Measurements from ENCODE around the gene HOXA13.

GRCh38 chr7:27201580-27202017 is 1.7 kb upstream of the HOXA13 start:
- TF ChIP-seq EP300 (conservative IDR thresholded peaks at IDR 0.05; ENCODE audit: poor library complexity, severe bottlenecking) (no peak), TAF1 (IDR thresholded peaks at IDR 0.05; ENCODE audit: low read depth) (no peak)
- TF ChIP-seq, protein P1, sequence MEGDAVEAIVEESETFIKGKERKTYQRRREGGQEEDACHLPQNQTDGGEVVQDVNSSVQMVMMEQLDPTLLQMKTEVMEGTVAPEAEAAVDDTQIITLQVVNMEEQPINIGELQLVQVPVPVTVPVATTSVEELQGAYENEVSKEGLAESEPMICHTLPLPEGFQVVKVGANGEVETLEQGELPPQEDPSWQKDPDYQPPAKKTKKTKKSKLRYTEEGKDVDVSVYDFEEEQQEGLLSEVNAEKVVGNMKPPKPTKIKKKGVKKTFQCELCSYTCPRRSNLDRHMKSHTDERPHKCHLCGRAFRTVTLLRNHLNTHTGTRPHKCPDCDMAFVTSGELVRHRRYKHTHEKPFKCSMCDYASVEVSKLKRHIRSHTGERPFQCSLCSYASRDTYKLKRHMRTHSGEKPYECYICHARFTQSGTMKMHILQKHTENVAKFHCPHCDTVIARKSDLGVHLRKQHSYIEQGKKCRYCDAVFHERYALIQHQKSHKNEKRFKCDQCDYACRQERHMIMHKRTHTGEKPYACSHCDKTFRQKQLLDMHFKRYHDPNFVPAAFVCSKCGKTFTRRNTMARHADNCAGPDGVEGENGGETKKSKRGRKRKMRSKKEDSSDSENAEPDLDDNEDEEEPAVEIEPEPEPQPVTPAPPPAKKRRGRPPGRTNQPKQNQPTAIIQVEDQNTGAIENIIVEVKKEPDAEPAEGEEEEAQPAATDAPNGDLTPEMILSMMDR (IDR thresholded peaks at IDR 0.05; ENCODE audit: poor library complexity, severe bottlenecking), result no peak

Data from neural cell (in vitro differentiated cells).